Type B pancreatic cell (in vitro differentiated cells): ENCODE results near the gene ATP6V1F. TPM values are rescaled to one million over a fixed set of nuclear protein-coding genes. Genes with fewer than 3 reads are reported as not detected.

Experiments
- DNase-seq: peaks from one replicate; pipeline ENCODE4 v3.0.0; 2021; ENCODE audit warnings: mixed read lengths; ENCODE audit not compliant: unreplicated experiment; ENCODE audit errors: extremely low spot score
- H3K27ac Mint-ChIP-seq: 2 replicates; pipeline ENCODE4 v1.8.0; 2021; ENCODE audit warnings: mild to moderate bottlenecking, mixed read lengths
- H3K27me3 Mint-ChIP-seq: 2 replicates; pipeline ENCODE4 v1.8.0; 2021; ENCODE audit warnings: mixed read lengths
- H3K36me3 Mint-ChIP-seq: 2 replicates; pipeline ENCODE4 v1.8.0; 2021; ENCODE audit warnings: mixed read lengths
- H3K4me1 Mint-ChIP-seq: one replicate; pipeline ENCODE4 v1.8.0; 2021; ENCODE audit warnings: mixed read lengths; ENCODE audit not compliant: unreplicated experiment
- H3K4me3 Mint-ChIP-seq: 2 replicates; pipeline ENCODE4 v1.8.0; 2021; ENCODE audit warnings: mild to moderate bottlenecking, mixed read lengths
- H3K9me3 Mint-ChIP-seq: 2 replicates; pipeline ENCODE4 v1.8.0; 2021; ENCODE audit warnings: mixed read lengths
- CTCF ChIP-seq: fragments of 200-600 bp; sonication (generic); conservative IDR thresholded peaks from 2 replicates; pipeline ENCODE4 v1.5.0; 2021; ENCODE audit warnings: antibody characterized with exemption, mild to moderate bottlenecking
- long read RNA-seq: library from polyadenylated mRNA; unstranded; transcript quantifications from one replicate; pipeline ENCODE4 v2.0.0, GENCODE V29; 2020
- total RNA-seq: library from RNA; stranded (reverse); gene quantifications from 2 replicates; pipeline ENCODE4 v1.2.1, GENCODE V29; 2021; ENCODE audit warnings: low replicate concordance

Gene ATP6V1F
- 144 and 157 TPM in 2 replicates for total RNA-seq
- long read RNA-seq, transcript ATP6V1F-201 (2 exons, 704 nt) = major isoform, 26 of 26 reads
- long read RNA-seq, partial matches to known transcripts = 0 of 26 reads
- long read RNA-seq, other reads (novel, unspliced or antisense) = 0 of 26 reads

GRCh38 chr7:128862571-128863432, at the start of gene ATP6V1F:
Gene ATP6V1F (plus strand): TSS chr7:128862856. CDS start chr7:128862905, 49 bp downstream.
- peak; percentile 99 for DNase-seq
- H3K27ac Mint-ChIP-seq = peak within 1 kb of the TSS; percentile 88
- peak; percentile 50 for TF ChIP-seq CTCF
- H3K9me3 Mint-ChIP-seq = no peaks in the 10 kb centered on the region
- peaks cover 9% of the 10 kb centered on the region for H3K27me3 Mint-ChIP-seq
- peaks cover 17% of the 10 kb centered on the region for H3K36me3 Mint-ChIP-seq
- H3K4me1 Mint-ChIP-seq = peaks cover 43% of the 10 kb centered on the region
- peak within 1 kb of the TSS; percentile 97 for H3K4me3 Mint-ChIP-seq

GRCh38 chr7:128814499-128814898, 48.2 kb upstream of the ATP6V1F start:
- DNase-seq = no peak
- TF ChIP-seq CTCF = no peak
- H3K4me1 Mint-ChIP-seq = no peaks in the 10 kb centered on the region
- no peak overlapping the region for H3K27ac Mint-ChIP-seq
- no peaks in the 10 kb centered on the region for H3K9me3 Mint-ChIP-seq
- no peak overlapping the region for H3K4me3 Mint-ChIP-seq
- H3K36me3 Mint-ChIP-seq = peaks cover 4% of the 10 kb centered on the region
- peaks cover 4% of the 10 kb centered on the region for H3K27me3 Mint-ChIP-seq

- H3K27me3 Mint-ChIP-seq = peaks cover 8% of the 10 kb centered on the region
- peaks cover 4% of the 10 kb centered on the region for H3K36me3 Mint-ChIP-seq
- H3K4me1 Mint-ChIP-seq = no peaks in the 10 kb centered on the region
- no peak for DNase-seq
- TF ChIP-seq CTCF = no peak
- no peak overlapping the region for H3K27ac Mint-ChIP-seq
- H3K4me3 Mint-ChIP-seq = no peak overlapping the region
- H3K9me3 Mint-ChIP-seq = no peaks in the 10 kb centered on the region
These were observed 47.2 kb upstream of the ATP6V1F start for GRCh38 chr7:128815289-128815942.

GRCh38 chr7:128818694-128819093, 44.0 kb upstream of the ATP6V1F start:
- H3K4me1 Mint-ChIP-seq = peaks cover 6% of the 10 kb centered on the region
- H3K9me3 Mint-ChIP-seq = no peaks in the 10 kb centered on the region
- TF ChIP-seq CTCF = no peak
- H3K36me3 Mint-ChIP-seq = peaks cover 4% of the 10 kb centered on the region
- H3K27ac Mint-ChIP-seq = no peak overlapping the region
- DNase-seq = no peak
- H3K27me3 Mint-ChIP-seq = peaks cover 8% of the 10 kb centered on the region
- H3K4me3 Mint-ChIP-seq = no peak overlapping the region

GRCh38 chr7:128821724-128822123, 40.9 kb upstream of the ATP6V1F start:
- Mint-ChIP-seq H3K27ac (no peak overlapping the region), H3K36me3 (no peaks in the 10 kb centered on the region), H3K4me3 (no peak overlapping the region), H3K9me3 (no peaks in the 10 kb centered on the region), H3K27me3 (peaks cover 4% of the 10 kb centered on the region), H3K4me1 (peaks cover 6% of the 10 kb centered on the region)
- DNase-seq = no peak
- no peak for TF ChIP-seq CTCF
